Tibial nerve (tissue), 4 donors: ENCODE data around the gene LAMC2.

Experiments
- EP300 ChIP-seq, 2 donors: sonication (generic); formaldehyde crosslinking; IDR thresholded peaks; one replicate each; pipeline ENCODE4 v1.6.1; 2017; ENCODE audit warnings: antibody characterized with exemption in 2 of 2, mild to moderate bottlenecking in 1 of 2
- POLR2A ChIP-seq, 2 donors: fragments of 450-650 bp; IDR thresholded peaks; one replicate each; pipeline ENCODE4 v1.6.1; 2017; ENCODE audit warnings: antibody characterized with exemption in 2 of 2, mild to moderate bottlenecking in 2 of 2, moderate library complexity in 2 of 2
- TF ChIP-seq, protein P1 (sequence below), 5 experiments: fragments of 200-600 bp in 3 of 5; fragments of 450-650 bp in 2 of 5; sonication (generic) in 3 of 5; IDR thresholded peaks; one replicate each; pipeline ENCODE4 v1.5.1; 2016 to 2019; ENCODE audit warnings: antibody characterized with exemption in 5 of 5, mild to moderate bottlenecking in 3 of 5, moderate library complexity in 2 of 5

DNA sequence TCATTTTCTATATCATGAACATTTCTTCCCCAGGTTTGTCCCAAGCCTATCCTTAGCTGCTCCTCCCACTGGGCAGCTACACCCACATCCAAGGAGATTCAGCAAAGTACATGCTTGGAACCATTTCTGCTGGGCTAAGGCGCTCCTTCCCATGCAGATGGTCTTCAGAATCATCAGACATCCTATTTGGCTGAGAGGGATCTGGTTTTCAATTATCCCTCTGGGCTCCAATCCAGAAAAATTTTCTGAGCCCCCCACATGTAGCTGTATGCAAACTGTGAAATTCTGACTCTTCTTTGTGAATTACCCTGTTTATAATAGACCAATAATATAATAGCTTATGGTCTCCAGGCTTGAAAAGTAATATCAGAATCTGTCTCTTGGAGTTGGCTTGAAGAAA is 99.2 kb downstream of the LAMC2 start:
- TF ChIP-seq POLR2A (IDR thresholded peaks at IDR 0.05) (no peak), EP300 (IDR thresholded peaks at IDR 0.05) (no peak)
- TF ChIP-seq, protein P1, sequence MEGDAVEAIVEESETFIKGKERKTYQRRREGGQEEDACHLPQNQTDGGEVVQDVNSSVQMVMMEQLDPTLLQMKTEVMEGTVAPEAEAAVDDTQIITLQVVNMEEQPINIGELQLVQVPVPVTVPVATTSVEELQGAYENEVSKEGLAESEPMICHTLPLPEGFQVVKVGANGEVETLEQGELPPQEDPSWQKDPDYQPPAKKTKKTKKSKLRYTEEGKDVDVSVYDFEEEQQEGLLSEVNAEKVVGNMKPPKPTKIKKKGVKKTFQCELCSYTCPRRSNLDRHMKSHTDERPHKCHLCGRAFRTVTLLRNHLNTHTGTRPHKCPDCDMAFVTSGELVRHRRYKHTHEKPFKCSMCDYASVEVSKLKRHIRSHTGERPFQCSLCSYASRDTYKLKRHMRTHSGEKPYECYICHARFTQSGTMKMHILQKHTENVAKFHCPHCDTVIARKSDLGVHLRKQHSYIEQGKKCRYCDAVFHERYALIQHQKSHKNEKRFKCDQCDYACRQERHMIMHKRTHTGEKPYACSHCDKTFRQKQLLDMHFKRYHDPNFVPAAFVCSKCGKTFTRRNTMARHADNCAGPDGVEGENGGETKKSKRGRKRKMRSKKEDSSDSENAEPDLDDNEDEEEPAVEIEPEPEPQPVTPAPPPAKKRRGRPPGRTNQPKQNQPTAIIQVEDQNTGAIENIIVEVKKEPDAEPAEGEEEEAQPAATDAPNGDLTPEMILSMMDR (IDR thresholded peaks at IDR 0.05), result no peak
